HG03066 (cell line): ENCODE results near the gene RRH.

ENCODE experiments used
- ATAC-seq: cut with Tn5 transposase; IDR thresholded peaks from one replicate; pipeline ENCODE4 v1.9.1; 2021; ENCODE audit warnings: low read depth; ENCODE audit not compliant: unreplicated experiment

RRH gene

DNA sequence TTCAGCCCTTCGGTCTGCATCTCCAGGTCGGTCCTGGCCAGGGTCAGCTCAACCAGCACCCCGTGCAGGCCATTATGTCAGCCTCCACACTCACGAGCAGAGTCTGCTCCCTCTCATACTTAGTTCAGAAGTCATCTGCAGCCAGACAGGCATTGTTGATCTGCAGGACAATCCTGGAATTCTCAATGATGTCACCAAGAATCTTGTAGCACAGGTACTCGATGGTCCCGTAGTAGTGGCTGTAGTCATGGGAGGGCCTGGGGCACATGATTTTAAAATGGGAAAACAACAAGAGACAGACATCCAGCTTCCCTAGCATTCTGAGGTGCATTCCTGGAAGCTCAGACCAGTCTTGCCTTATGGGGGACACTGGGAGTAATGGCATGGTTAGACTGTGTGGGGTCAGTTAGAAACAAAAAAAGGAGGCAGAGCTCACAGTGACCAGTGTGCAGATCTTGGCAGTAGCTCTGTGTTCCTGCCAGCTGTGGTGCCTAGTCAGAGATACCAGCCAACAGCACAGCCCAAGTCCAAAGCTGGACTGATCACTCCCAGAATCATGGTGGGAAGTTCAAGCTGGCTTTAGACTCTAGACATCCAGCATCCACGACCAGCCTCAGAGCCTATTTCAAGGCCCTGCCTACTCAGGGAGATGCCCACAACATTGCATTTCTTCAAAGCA is 52.0 kb downstream of the RRH start:
- no peak for ATAC-seq

DNA sequence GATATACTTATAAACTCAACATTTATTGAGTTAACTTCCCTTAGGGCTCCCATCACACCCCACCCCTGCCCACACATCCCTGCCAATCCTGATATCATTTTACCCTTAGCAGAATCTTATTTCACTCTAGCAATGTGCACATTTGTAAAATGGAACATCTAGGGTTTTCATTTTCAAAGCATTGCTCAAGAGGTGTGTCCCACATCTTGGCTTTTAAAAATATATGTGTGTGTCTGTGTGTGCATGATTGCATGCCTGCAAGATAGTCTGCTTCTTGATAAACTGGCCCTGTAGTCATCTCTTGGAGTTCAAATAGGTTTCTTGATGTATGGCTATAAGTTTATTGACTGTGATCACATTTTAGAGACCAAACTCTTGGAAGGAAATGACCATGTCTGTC is 58.5 kb downstream of the RRH start:
- ATAC-seq: no peak

- ATAC-seq: no peak
Observed at GRCh38 chr4:109887071-109887470, 59.3 kb downstream of the RRH start.

DNA sequence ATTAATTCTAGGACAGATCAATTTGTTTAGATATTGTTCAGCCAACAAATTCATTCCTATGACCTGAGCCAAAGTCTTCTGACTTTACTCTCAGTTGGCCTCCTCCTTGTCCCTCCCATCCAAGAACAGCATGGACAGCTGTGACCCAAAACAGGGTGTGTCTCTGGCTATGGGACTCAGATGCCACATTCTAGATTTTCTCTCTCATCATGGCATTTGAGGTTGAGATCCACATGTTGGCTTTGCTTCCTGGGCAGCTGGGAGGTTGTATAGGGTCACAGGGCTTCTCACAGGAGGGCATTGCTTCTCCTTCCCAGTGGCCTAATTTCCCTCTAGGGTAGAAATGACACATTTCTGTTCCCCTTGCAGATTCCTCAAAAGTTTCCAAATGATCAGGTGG is 62.3 kb downstream of the RRH start:
- ATAC-seq: no peak
